ENCODE measurements around the gene SMARCAL1.

SMARCAL1 gene

GRCh38 chr2:216486708-216487107 is 74.4 kb downstream of the SMARCAL1 start:
- TF ChIP-seq ZBTB8A (tag by site-specific recombination; IDR thresholded peaks at IDR 0.05), result no peak
- TF ChIP-seq SETDB1 (IDR thresholded peaks at IDR 0.05; ENCODE audit: insufficient read length, low read length), result no peak
- no peak for TF ChIP-seq ZNF140 (tag by site-specific recombination; IDR thresholded peaks at IDR 0.05)
- TF ChIP-seq ZBTB48 (tag by site-specific recombination; IDR thresholded peaks at IDR 0.05), result no peak
- no peak for TF ChIP-seq KLF9 (tag by site-specific recombination; IDR thresholded peaks at IDR 0.05; ENCODE audit: low read depth)
- no peak for TF ChIP-seq ZNF324 (tag by site-specific recombination; IDR thresholded peaks at IDR 0.05)
- TF ChIP-seq ZNF501 (tag by site-specific recombination; IDR thresholded peaks at IDR 0.05), result no peak
- no peak for TF ChIP-seq ZNF175 (tag by site-specific recombination; IDR thresholded peaks at IDR 0.05)
- no peak for TF ChIP-seq ZNF548 (tag by site-specific recombination; IDR thresholded peaks at IDR 0.05)
- no peak for TF ChIP-seq ZNF791 (tag by site-specific recombination; IDR thresholded peaks at IDR 0.05)
- TF ChIP-seq ATF2 (tag by site-specific recombination; IDR thresholded peaks at IDR 0.05; ENCODE audit: low read depth), result no peak
- TF ChIP-seq ZNF510 (tag by site-specific recombination; IDR thresholded peaks at IDR 0.05; ENCODE audit: insufficient replicate concordance), result no peak
- TF ChIP-seq INSM2 (tag by site-specific recombination; IDR thresholded peaks at IDR 0.05), result no peak
- no peak for TF ChIP-seq ZNF785 (tag by site-specific recombination; IDR thresholded peaks at IDR 0.05)
- no peak for TF ChIP-seq HOXD13 (CRISPR knock-in tag; IDR thresholded peaks at IDR 0.05; ENCODE audit: borderline replicate concordance)
- no peak for TF ChIP-seq ZNF658 (tag by site-specific recombination; IDR thresholded peaks at IDR 0.05)
- no peak for TF ChIP-seq ZNF624 (tag by site-specific recombination; IDR thresholded peaks at IDR 0.05)
- TF ChIP-seq ZNF311 (tag by site-specific recombination; IDR thresholded peaks at IDR 0.05; ENCODE audit: borderline replicate concordance), result no peak
- TF ChIP-seq ZNF211 (tag by site-specific recombination; IDR thresholded peaks at IDR 0.05; ENCODE audit: low read depth), result no peak

GRCh38 chr2:216490061-216490460 is 77.8 kb downstream of the SMARCAL1 start:
- no peak overlapping the region for H3K27ac ChIP-seq (ENCODE audit: extremely low read depth, low read depth, low read length)
- H3K4me3 ChIP-seq (ENCODE audit: low read depth, low read length), result no peak overlapping the region
- no peaks in the 10 kb centered on the region for H3K36me3 ChIP-seq (ENCODE audit: control insufficient read depth in 2 of 2, insufficient read depth in 1 of 2, low read length in 2 of 2)
- peaks cover 3% of the 10 kb centered on the region; the same call in 1 of the 2 replicates for H3K4me1 ChIP-seq (ENCODE audit: control insufficient read depth, insufficient read depth, low read length)
- ChIA-PET CTCF (interaction anchor here (0.7 kb wide), 1 partner anchor 1210 kb away, joined by 3 read pairs; no protein-coding TSS in a partner anchor), POLR2A (no interaction called here)
- no peaks in the 10 kb centered on the region for H3K9me3 ChIP-seq (ENCODE audit: control insufficient read depth, insufficient read depth, low read depth, low read length)
- peak; percentile 49 for TF ChIP-seq SCRT2 (tag by site-specific recombination; IDR thresholded peaks at IDR 0.05)
- TF ChIP-seq PBX3 (CRISPR knock-in tag; IDR thresholded peaks at IDR 0.05), result no peak

More at GRCh38 chr2:216486708-216487107, 74.4 kb downstream of the SMARCAL1 start:
- peaks cover 0 to 16% of the 10 kb centered on the region in 2 experiments; a peak in 2 of 3 replicates for H3K36me3 ChIP-seq (ENCODE audit: control insufficient read depth in 2 of 2, insufficient read depth in 1 of 2, low read length in 2 of 2)
- H3K9me3 ChIP-seq (ENCODE audit: control insufficient read depth, insufficient read depth, low read depth, low read length), result no peaks in the 10 kb centered on the region
- ChIA-PET CTCF (no interaction called here), POLR2A (interaction anchor here (0.6 to 1.3 kb wide), 3 partner anchors 12 to 72 kb away, joined by 4 to 5 read pairs (median 5); partner anchors contain the start of gene RPL37A)
- no peaks in the 10 kb centered on the region for H3K4me1 ChIP-seq (ENCODE audit: control insufficient read depth, insufficient read depth, low read length)
- no peak overlapping the region for H3K4me3 ChIP-seq (ENCODE audit: low read depth, low read length)
- H3K27ac ChIP-seq (ENCODE audit: extremely low read depth, low read depth, low read length), result no peak overlapping the region

Data from HEK293 (cell line).